SK-N-MC (cell line): Measurements from ENCODE around the gene IL6.
"Not testable (repeated sequence)": the region's sequence is repeated elsewhere in the genome, so short reads cannot be mapped to it uniquely, and the experiment has no call there.

Source experiments
- DNase-seq: peaks from one replicate; pipeline ENCODE4 v3.0.0-alpha.2; 2011; ENCODE audit warnings: low read depth, low spot score
- H3K27ac ChIP-seq: fragments of 200-600 bp; sonication (generic); 2 replicates; pipeline ENCODE4 v1.5.1; 2016; ENCODE audit warnings: mixed run types
- H3K36me3 ChIP-seq: fragments of 200-600 bp; sonication (generic); 2 replicates; pipeline ENCODE4 v1.6.1; 2017; ENCODE audit warnings: antibody characterized with exemption, low read length, mixed read lengths; ENCODE audit not compliant: insufficient read depth
- H3K4me3 ChIP-seq: fragments of 200-600 bp; sonication (generic); 2 replicates; pipeline ENCODE4 v1.5.1; 2016
- H3K9ac ChIP-seq: fragments of 200-600 bp; sonication (generic); 2 replicates; pipeline ENCODE4 v1.8.0; 2017; ENCODE audit warnings: mixed run types, mixed read lengths; ENCODE audit not compliant: insufficient read length
- H3K9me3 ChIP-seq: fragments of 200-600 bp; sonication (generic); 2 replicates; pipeline ENCODE4 v1.6.1; 2017; ENCODE audit warnings: low read depth, mild to moderate bottlenecking, antibody characterized with exemption, low read length, moderate library complexity, mixed read lengths
- EZH2 ChIP-seq: fragments of 200-600 bp; sonication (generic); IDR thresholded peaks from one replicate; pipeline ENCODE4 v1.6.1; 2017; ENCODE audit warnings: antibody characterized with exemption
- FOXP2 ChIP-seq: optimal IDR thresholded peaks from 2 replicates; pipeline ENCODE3; 2011; ENCODE audit warnings: mild to moderate bottlenecking, moderate library complexity; ENCODE audit not compliant: insufficient read depth; ENCODE audit errors: extremely low read length, control extremely low read depth
- POLR2AphosphoS5 ChIP-seq: IDR thresholded peaks from 2 replicates; pipeline ENCODE4 v1.6.1; 2012; ENCODE audit warnings: mild to moderate bottlenecking, low read depth, low read length, borderline replicate concordance

Gene IL6

GRCh38 chr7:22726907-22727713, at the start of gene IL6:
Gene IL6 (plus strand): TSS chr7:22727200. CDS start chr7:22727263, 63 bp downstream.
- Histone ChIP-seq H3K9me3 (no peaks in the 10 kb centered on the region), H3K4me3 (peak within 1 kb of the TSS; percentile 69), H3K36me3 (no peaks in the 10 kb centered on the region), H3K27ac (no peak within 1 kb of the TSS), H3K9ac (peak within 1 kb of the TSS; percentile 38)
- TF ChIP-seq FOXP2 (no peak), EZH2 (no peak), POLR2AphosphoS5 (no peak)
- DNase-seq: no peak

GRCh38 chr7:22677263-22677662, 49.7 kb upstream of the IL6 start:
- H3K9ac ChIP-seq, H3K9me3 ChIP-seq, H3K36me3 ChIP-seq, H3K27ac ChIP-seq, DNase-seq, H3K4me3 ChIP-seq: not testable (repeated sequence)

GRCh38 chr7:22677680-22678079, 49.3 kb upstream of the IL6 start:
- no peak overlapping the region for H3K9ac ChIP-seq
- H3K4me3 ChIP-seq: no peak overlapping the region
- H3K27ac ChIP-seq: no peak overlapping the region
- no peak for DNase-seq
- H3K9me3 ChIP-seq: no peaks in the 10 kb centered on the region
- no peak for TF ChIP-seq EZH2
- TF ChIP-seq POLR2AphosphoS5: no peak
- TF ChIP-seq FOXP2: no peak
- no peaks in the 10 kb centered on the region for H3K36me3 ChIP-seq

GRCh38 chr7:22680482-22680911, 46.5 kb upstream of the IL6 start:
- Histone ChIP-seq H3K36me3 (no peaks in the 10 kb centered on the region), H3K27ac (no peak overlapping the region), H3K4me3 (no peak overlapping the region), H3K9ac (no peak overlapping the region), H3K9me3 (no peaks in the 10 kb centered on the region)
- TF ChIP-seq POLR2AphosphoS5: no peak
- TF ChIP-seq FOXP2: no peak
- no peak for TF ChIP-seq EZH2
- DNase-seq: no peak

GRCh38 chr7:22681312-22681711, 45.7 kb upstream of the IL6 start:
- Histone ChIP-seq H3K4me3 (no peak overlapping the region), H3K36me3 (no peaks in the 10 kb centered on the region), H3K27ac (no peak overlapping the region), H3K9me3 (no peaks in the 10 kb centered on the region), H3K9ac (no peak overlapping the region)
- no peak for TF ChIP-seq EZH2
- TF ChIP-seq FOXP2: no peak
- no peak for TF ChIP-seq POLR2AphosphoS5
- no peak for DNase-seq

- H3K9me3 ChIP-seq: no peaks in the 10 kb centered on the region
- no peak overlapping the region for H3K27ac ChIP-seq
- TF ChIP-seq EZH2: no peak
- no peak for TF ChIP-seq POLR2AphosphoS5
- no peak for TF ChIP-seq FOXP2
- DNase-seq: no peak
- H3K36me3 ChIP-seq: no peaks in the 10 kb centered on the region
- H3K4me3 ChIP-seq: no peak overlapping the region
- no peak overlapping the region for H3K9ac ChIP-seq
Measured at GRCh38 chr7:22681852-22682657, 44.9 kb upstream of the IL6 start.

GRCh38 chr7:22683379-22683778, 43.6 kb upstream of the IL6 start:
- H3K4me3 ChIP-seq: no peak overlapping the region
- no peaks in the 10 kb centered on the region for H3K36me3 ChIP-seq

GRCh38 chr7:22686620-22687019, 40.4 kb upstream of the IL6 start:
- Histone ChIP-seq H3K9me3 (no peaks in the 10 kb centered on the region), H3K9ac (no peak overlapping the region), H3K36me3 (no peaks in the 10 kb centered on the region), H3K27ac (no peak overlapping the region), H3K4me3 (no peak overlapping the region)
- DNase-seq: no peak
- TF ChIP-seq EZH2 (no peak), POLR2AphosphoS5 (no peak), FOXP2 (no peak)

More at GRCh38 chr7:22683379-22683778, 43.6 kb upstream of the IL6 start:
- Histone ChIP-seq H3K9ac (no peak overlapping the region), H3K9me3 (no peaks in the 10 kb centered on the region), H3K27ac (no peak overlapping the region)
- TF ChIP-seq FOXP2 (no peak), EZH2 (no peak), POLR2AphosphoS5 (no peak)
- DNase-seq: no peak
